ENCODE results near the gene DBF4B. TPM values are rescaled to one million over a fixed set of nuclear protein-coding genes. Genes with fewer than 3 reads are reported as not detected.
"Not testable (repeated sequence)": the region's sequence is repeated elsewhere in the genome, so short reads cannot be mapped to it uniquely, and the experiment has no call there.

Gene DBF4B
- total RNA-seq, 8 experiments from 2014 or later = 2.8 to 20.0 (median 6.1) TPM

GRCh38 chr17:44689477-44690217, 18.8 kb upstream of the DBF4B start, which contains the start of gene CCDC43:
TSS of gene CCDC43 (minus strand) at chr17:44689776. CDS start at chr17:44689753, 23 bp downstream.
- Histone ChIP-seq H3K27ac (peak within 1 kb of the TSS; percentile 72 to 88), H3K4me1 (replicated peaks in 1 of 2) (peaks cover 8 to 11% of the 10 kb centered on the region in 2 donors), H3K4me3 (peak within 1 kb of the TSS; percentile 68 to 87 (median 85))
- ATAC-seq (replicated peaks in 6 of 8) = peak; percentile 95 to 99 (median 98)
- 0 to 3% (median 0%) methylated on average over 1 to 47 of the region's 51 CpGs; no CpG with 5 or more reads in 3 of the 10 experiments for WGBS, 10 experiments
- in situ Hi-C loops (cut with MboI; ENCODE audit: low pct_unique_long_range_greater_than_20kb in 2 of 9, low sequenced_read_pairs in 9 of 9, unreplicated experiment in 9 of 9) = no loop called here

DNA sequence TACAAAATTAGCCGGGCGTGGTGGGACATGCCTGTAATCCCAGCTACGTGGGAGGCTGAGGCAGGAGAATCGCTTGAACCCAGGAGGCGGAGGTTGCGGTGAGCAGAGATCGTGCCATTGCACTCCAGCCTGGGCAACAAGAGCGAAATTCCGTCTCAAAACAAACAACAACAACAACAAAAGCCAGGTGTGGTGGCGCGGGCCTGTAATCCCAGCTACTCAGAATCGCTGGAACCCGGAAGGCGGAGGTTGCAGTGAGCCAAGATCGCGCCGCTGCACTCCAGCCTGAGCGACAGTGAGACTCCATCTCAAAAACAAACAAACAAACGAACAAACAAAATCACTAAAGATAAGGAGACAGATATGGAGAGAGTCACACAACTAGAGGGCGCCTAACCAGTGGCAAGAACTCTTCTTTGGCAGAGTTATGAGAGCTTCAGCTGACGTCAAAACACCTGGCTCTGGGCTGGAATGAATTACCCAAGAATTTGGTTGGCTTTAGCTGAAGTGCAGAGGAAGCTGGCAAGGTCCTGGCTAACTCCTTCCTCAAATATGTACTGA, 17.6 kb upstream of the DBF4B start:
- WGBS, 10 experiments = 40 to 100% (median 87%) methylated on average over 1 to 20 of the region's 21 CpGs; no CpG with 5 or more reads in 1 of the 10 experiments
- peaks cover 8 to 11% of the 10 kb centered on the region in 2 donors for H3K4me1 ChIP-seq (replicated peaks in 1 of 2)
- H3K4me3 ChIP-seq; ATAC-seq (replicated peaks in 6 of 8); in situ Hi-C loops (cut with MboI; ENCODE audit: low pct_unique_long_range_greater_than_20kb in 2 of 9, low sequenced_read_pairs in 9 of 9, unreplicated experiment in 9 of 9): not testable (repeated sequence)
- H3K27ac ChIP-seq = peak overlapping the region in 1 of 2 donors; percentile 88

DNA sequence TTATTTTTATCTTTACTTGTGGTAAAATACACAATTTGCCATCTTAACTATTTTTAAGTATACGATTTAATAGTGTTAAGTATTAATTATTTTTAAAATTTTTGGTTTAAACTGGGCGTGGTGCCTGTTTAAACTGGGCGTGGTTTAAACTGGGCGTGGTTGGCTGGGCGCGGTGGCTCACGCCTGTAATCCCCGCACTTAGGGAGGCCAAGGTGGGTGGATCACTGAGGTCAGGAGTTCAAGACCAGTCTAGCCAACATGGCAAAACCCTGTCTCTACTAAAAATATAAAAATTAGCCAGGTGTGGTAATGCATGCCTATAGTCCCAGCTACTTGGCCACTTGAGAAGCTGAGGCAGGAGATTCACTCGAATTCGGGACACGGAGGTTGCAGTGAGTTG, 14.9 kb upstream of the DBF4B start:
- in situ Hi-C loops (cut with MboI; ENCODE audit: low pct_unique_long_range_greater_than_20kb in 2 of 9, low sequenced_read_pairs in 9 of 9, unreplicated experiment in 9 of 9) = no loop called here
- Histone ChIP-seq H3K4me1 (replicated peaks in 1 of 2) (peaks cover 6% of the 10 kb centered on the region in 2 donors), H3K27ac (no peak overlapping the region), H3K4me3 (no peak overlapping the region)
- ATAC-seq (replicated peaks in 6 of 8) = no peak
- 11 to 100% (median 82%) methylated on average over 1 to 11 of the region's 11 CpGs for WGBS, 10 experiments

- 88 to 100% (median 93%) methylated on average over 2 to 10 of the region's 10 CpGs; no CpG with 5 or more reads in 5 of the 10 experiments for WGBS, 10 experiments
- H3K4me1 ChIP-seq (replicated peaks in 1 of 2); H3K27ac ChIP-seq; in situ Hi-C loops (cut with MboI; ENCODE audit: low pct_unique_long_range_greater_than_20kb in 2 of 9, low sequenced_read_pairs in 9 of 9, unreplicated experiment in 9 of 9); ATAC-seq (replicated peaks in 6 of 8); H3K4me3 ChIP-seq: not testable (repeated sequence)
Measured at GRCh38 chr17:44700288-44700687, 8.2 kb upstream of the DBF4B start.

DNA sequence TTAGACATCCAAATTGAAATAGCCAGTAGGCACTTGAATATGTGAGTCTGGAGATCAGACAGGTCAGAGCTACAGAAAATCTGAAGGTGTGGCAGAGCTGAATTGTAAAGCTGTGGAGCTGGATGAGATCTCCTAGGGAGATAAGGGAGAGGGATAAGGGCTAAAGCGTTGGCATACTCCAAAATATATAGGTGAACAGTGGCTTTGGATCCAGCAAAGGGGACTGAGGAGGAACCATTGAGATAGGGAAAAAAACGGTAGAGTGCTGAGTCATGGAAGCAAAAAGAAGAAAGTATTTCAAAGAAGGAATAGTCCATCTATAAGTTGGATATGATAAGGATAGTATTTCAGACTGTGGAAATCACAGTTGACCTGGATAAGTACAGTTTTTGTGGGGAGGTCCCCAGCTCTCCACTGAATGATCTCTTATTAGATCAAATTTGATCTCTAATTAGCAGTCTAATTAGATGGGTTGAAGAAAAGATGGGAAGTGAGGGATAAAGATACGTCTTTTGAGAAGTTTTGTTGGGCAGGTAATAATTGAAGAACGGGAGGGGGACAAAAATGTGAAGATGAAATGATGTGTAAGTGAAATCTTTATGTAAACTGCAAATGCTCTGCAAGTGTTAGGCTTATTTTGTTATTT, 587 bp upstream of the DBF4B start:
- ATAC-seq (replicated peaks in 6 of 8) = peak in 1 of 8 experiments; percentile 9
- Histone ChIP-seq H3K4me3 (peak overlapping the region; percentile 45 to 77 (median 54)), H3K27ac (peak overlapping the region; percentile 69 to 80), H3K4me1 (replicated peaks in 1 of 2) (peaks cover 0 to 15% of the 10 kb centered on the region in 2 donors)
- WGBS, 10 experiments = 0 to 70% (median 28%) methylated on average over 1 to 4 of the region's 4 CpGs
- in situ Hi-C loops (cut with MboI; ENCODE audit: low pct_unique_long_range_greater_than_20kb in 2 of 9, low sequenced_read_pairs in 9 of 9, unreplicated experiment in 9 of 9) = no loop called here

GRCh38 chr17:44719444-44719843, 11.0 kb downstream of the DBF4B start:
- in situ Hi-C loops (cut with MboI; ENCODE audit: low pct_unique_long_range_greater_than_20kb in 2 of 9, low sequenced_read_pairs in 9 of 9, unreplicated experiment in 9 of 9) = no loop called here
- Histone ChIP-seq H3K4me1 (replicated peaks in 1 of 2) (no peaks in the 10 kb centered on the region), H3K27ac (no peak overlapping the region), H3K4me3 (no peak overlapping the region)
- 83 to 100% (median 96%) methylated on average over 1 of the region's 1 CpG; no CpG with 5 or more reads in 2 of the 10 experiments for WGBS, 10 experiments
- ATAC-seq (replicated peaks in 6 of 8) = no peak

DNA sequence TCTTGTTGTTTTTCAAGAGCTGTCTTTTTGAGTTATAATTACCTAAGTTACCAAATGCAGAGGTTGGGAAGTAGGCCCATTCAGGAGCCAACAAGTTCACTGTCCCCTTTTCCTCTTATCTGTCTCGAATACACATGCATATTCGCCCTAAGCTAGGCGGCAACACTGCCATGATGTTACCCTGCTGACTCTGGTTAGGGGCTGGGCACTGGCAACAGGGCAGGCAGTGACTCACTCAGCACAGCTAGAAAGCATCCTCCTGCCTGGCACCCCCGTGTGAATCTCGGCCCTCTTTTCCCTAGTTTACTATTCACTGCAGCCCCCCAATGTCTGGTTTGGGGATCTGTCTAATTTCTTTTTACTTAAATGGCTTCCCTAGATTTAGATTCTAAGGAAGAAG, 13.8 kb downstream of the DBF4B start:
- WGBS, 10 experiments = 37 to 76% (median 60%) methylated on average over 1 to 5 of the region's 5 CpGs; no CpG with 5 or more reads in 2 of the 10 experiments
- Histone ChIP-seq H3K27ac (no peak overlapping the region), H3K4me1 (replicated peaks in 1 of 2) (no peaks in the 10 kb centered on the region), H3K4me3 (no peak overlapping the region)
- ATAC-seq (replicated peaks in 6 of 8) = peak in 1 of 8 experiments; percentile 74
- in situ Hi-C loops (cut with MboI; ENCODE audit: low pct_unique_long_range_greater_than_20kb in 2 of 9, low sequenced_read_pairs in 9 of 9, unreplicated experiment in 9 of 9) = no loop called here

GRCh38 chr17:44726121-44726520, 17.7 kb downstream of the DBF4B start:
- 75 to 100% (median 98%) methylated on average over 1 to 6 of the region's 6 CpGs; no CpG with 5 or more reads in 2 of the 10 experiments for WGBS, 10 experiments
- ATAC-seq (replicated peaks in 6 of 8); in situ Hi-C loops (cut with MboI; ENCODE audit: low pct_unique_long_range_greater_than_20kb in 2 of 9, low sequenced_read_pairs in 9 of 9, unreplicated experiment in 9 of 9); H3K4me1 ChIP-seq (replicated peaks in 1 of 2); H3K4me3 ChIP-seq; H3K27ac ChIP-seq: not testable (repeated sequence)

GRCh38 chr17:44733753-44734152, 25.3 kb downstream of the DBF4B start:
- in situ Hi-C loops (cut with MboI; ENCODE audit: low pct_unique_long_range_greater_than_20kb in 2 of 9, low sequenced_read_pairs in 9 of 9, unreplicated experiment in 9 of 9) = no loop called here
- H3K4me1 ChIP-seq (replicated peaks in 1 of 2) = peaks cover 11 to 14% of the 10 kb centered on the region in 2 donors
- no peak overlapping the region for H3K4me3 ChIP-seq
- WGBS, 10 experiments = 50 to 94% (median 67%) methylated on average over 1 to 5 of the region's 5 CpGs; no CpG with 5 or more reads in 5 of the 10 experiments
- peak in 6 of 8 experiments; percentile 34 to 69 (median 46) for ATAC-seq (replicated peaks in 6 of 8)
- H3K27ac ChIP-seq = no peak overlapping the region

DNA sequence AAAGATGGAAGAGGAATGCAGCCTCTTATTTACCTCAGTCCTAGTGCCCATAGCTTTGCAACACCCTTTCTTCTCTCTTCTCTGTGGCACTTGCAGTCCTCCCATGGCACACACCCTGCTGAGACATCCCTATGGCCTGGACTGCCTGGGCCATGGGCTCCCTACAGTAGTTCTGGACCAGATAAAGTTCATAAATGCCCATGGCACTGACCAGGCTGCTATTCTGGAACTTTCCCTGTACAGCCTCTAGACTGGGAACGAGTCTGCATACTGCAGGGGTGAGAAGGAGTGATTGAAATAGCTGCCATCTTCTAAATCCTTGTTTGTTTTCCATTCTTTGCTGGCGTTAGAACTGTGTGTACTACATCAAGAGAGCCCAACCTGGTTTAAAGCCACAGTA, 25.8 kb downstream of the DBF4B start:
- H3K27ac ChIP-seq = no peak overlapping the region
- no peak for ATAC-seq (replicated peaks in 6 of 8)
- in situ Hi-C loops (cut with MboI; ENCODE audit: low pct_unique_long_range_greater_than_20kb in 2 of 9, low sequenced_read_pairs in 9 of 9, unreplicated experiment in 9 of 9) = no loop called here
- peaks cover 14 to 18% of the 10 kb centered on the region in 2 donors for H3K4me1 ChIP-seq (replicated peaks in 1 of 2)
- 71 to 100% (median 100%) methylated on average over 1 to 2 of the region's 2 CpGs; no CpG with 5 or more reads in 5 of the 10 experiments for WGBS, 10 experiments
- H3K4me3 ChIP-seq = no peak overlapping the region

- no peak overlapping the region for H3K4me3 ChIP-seq
- in situ Hi-C loops (cut with MboI; ENCODE audit: low pct_unique_long_range_greater_than_20kb in 2 of 9, low sequenced_read_pairs in 9 of 9, unreplicated experiment in 9 of 9) = no loop called here
- WGBS, 10 experiments = 79 to 100% (median 86%) methylated on average over 1 to 7 of the region's 12 CpGs; no CpG with 5 or more reads in 4 of the 10 experiments
- peaks cover 14 to 18% of the 10 kb centered on the region in 2 donors for H3K4me1 ChIP-seq (replicated peaks in 1 of 2)
- no peak overlapping the region for H3K27ac ChIP-seq
- no peak for ATAC-seq (replicated peaks in 6 of 8)
Measured at GRCh38 chr17:44736551-44737240, 28.2 kb downstream of the DBF4B start.

GRCh38 chr17:44738214-44738906, 29.9 kb downstream of the DBF4B start:
- 0 to 70% methylated on average over 1 to 2 of the region's 3 CpGs; no CpG with 5 or more reads in 8 of the 10 experiments for WGBS, 10 experiments
- ATAC-seq (replicated peaks in 6 of 8) = peak in 7 of 8 experiments; percentile 65 to 96 (median 95)
- no peak overlapping the region for H3K4me3 ChIP-seq
- peak overlapping the region; percentile 32 to 58 for H3K27ac ChIP-seq
- in situ Hi-C loops (cut with MboI; ENCODE audit: low pct_unique_long_range_greater_than_20kb in 2 of 9, low sequenced_read_pairs in 9 of 9, unreplicated experiment in 9 of 9) = no loop called here
- H3K4me1 ChIP-seq (replicated peaks in 1 of 2) = peaks cover 14 to 18% of the 10 kb centered on the region in 2 donors
